Measurements from ENCODE around the gene MFF. TPM values are rescaled to one million over a fixed set of nuclear protein-coding genes. Genes with fewer than 3 reads are reported as not detected.
A peak's percentile ranks its signal among the peaks of the same experiment; 100 is the strongest.

MFF gene
- total and polyA plus RNA-seq, 2 donors (not counting 1 experiment from before 2014, with no cell fraction given): 77.9 to 174 TPM

DNA sequence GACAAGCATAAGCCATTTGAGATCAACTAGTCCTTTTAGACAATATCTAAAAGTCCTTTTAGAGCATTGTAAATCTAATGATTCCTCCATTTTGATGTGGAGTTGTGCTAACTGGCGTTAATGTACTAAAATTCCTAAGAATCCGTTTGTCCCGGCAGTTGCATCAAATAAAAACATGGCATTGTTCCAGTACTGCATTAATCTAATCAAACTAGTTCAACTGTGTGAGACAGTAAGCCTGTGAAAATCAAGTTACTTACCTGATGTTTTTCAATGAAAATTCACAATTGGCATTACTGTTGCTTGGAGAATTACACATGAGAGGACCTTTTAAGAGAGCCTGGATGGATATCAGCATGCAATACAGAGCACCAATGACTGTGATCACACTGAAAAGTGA, 40.8 kb downstream of the MFF start:
- Histone ChIP-seq H2AFZ (ENCODE audit: low read length) (peak overlapping the region; percentile 12), H3K27me3 (ENCODE audit: control insufficient read depth, insufficient read depth, low read length) (no peaks in the 10 kb centered on the region), H3K27ac (ENCODE audit: insufficient read depth, low read length) (no peak overlapping the region), H3K4me3 (replicated peaks in 1 of 4; ENCODE audit: control extremely low read depth in 1 of 4, insufficient read depth in 1 of 4, low read depth in 3 of 4, low read length in 4 of 4) (no peak overlapping the region), H3K4me1 (ENCODE audit: control insufficient read depth, extremely low read depth, insufficient read depth, low read length) (peaks cover 16% of the 10 kb centered on the region), H3K36me3 (ENCODE audit: control insufficient read depth, insufficient read depth, low read length) (no peaks in the 10 kb centered on the region), H3K4me2 (ENCODE audit: extremely low read depth, insufficient read depth, low read length) (peak overlapping the region; percentile 32), H3K79me2 (ENCODE audit: control insufficient read depth, insufficient read depth, low read length) (no peaks in the 10 kb centered on the region), H4K20me1 (ENCODE audit: control insufficient read depth, extremely low read depth, insufficient read depth, low read length) (no peaks in the 10 kb centered on the region), H3K9me3 (ENCODE audit: control insufficient read depth, insufficient read depth, low read depth, low read length) (no peaks in the 10 kb centered on the region), H3K9ac (ENCODE audit: insufficient read depth, low read length) (no peak overlapping the region)
- TF ChIP-seq CTCF (conservative IDR thresholded peaks at IDR 0.05 in 1 of 2, IDR thresholded peaks at IDR 0.05 in 1 of 2; ENCODE audit: low read depth in 1 of 2, low read length in 2 of 2): no peak
- no peak for TF ChIP-seq EZH2 (IDR thresholded peaks at IDR 0.05; ENCODE audit: low read length, missing control alignments)
- DNase-seq (ENCODE audit: low read depth in 2 of 2): peak; percentile 14 to 42

DNA sequence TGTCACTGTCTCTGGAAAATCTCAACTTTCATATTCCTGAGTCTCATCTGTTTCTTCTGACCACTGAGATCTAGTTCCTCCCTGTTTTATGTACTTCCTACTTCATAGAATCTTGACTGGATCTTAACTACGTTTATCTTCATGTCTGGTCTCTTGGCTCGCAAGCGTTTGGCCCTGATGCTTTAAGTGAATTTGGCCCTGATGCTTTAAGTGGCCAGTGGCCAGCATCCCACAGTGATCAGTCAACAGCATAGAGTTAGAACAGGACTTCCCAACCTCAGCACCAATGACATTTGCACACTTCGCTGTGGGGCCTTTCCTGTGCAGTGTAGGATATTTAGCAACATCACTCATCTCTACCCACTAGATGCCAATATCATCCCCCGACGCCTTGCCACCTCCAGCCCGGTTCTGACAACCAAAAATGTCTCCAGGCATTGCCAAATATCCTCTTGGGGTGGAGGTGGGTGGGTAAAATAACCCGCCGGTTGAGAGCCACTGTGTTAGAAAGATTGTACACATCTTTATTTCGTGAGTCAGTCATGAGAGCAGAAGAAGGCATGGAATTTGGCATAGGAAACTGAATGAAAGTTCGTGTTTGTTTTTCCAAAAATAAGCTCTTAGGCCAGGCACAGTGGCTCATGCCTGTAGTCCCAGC, 41.8 kb downstream of the MFF start:
- Histone ChIP-seq H3K27me3 (ENCODE audit: control insufficient read depth, insufficient read depth, low read length) (no peaks in the 10 kb centered on the region), H3K4me3 (replicated peaks in 1 of 4; ENCODE audit: control extremely low read depth in 1 of 4, insufficient read depth in 1 of 4, low read depth in 3 of 4, low read length in 4 of 4) (no peak overlapping the region), H3K27ac (ENCODE audit: insufficient read depth, low read length) (peak overlapping the region; percentile 65), H3K4me1 (ENCODE audit: control insufficient read depth, extremely low read depth, insufficient read depth, low read length) (peaks cover 19% of the 10 kb centered on the region), H3K9me3 (ENCODE audit: control insufficient read depth, insufficient read depth, low read depth, low read length) (no peaks in the 10 kb centered on the region), H3K79me2 (ENCODE audit: control insufficient read depth, insufficient read depth, low read length) (no peaks in the 10 kb centered on the region), H3K9ac (ENCODE audit: insufficient read depth, low read length) (no peak overlapping the region), H4K20me1 (ENCODE audit: control insufficient read depth, extremely low read depth, insufficient read depth, low read length) (no peaks in the 10 kb centered on the region), H2AFZ (ENCODE audit: low read length) (peak overlapping the region; percentile 8), H3K36me3 (ENCODE audit: control insufficient read depth, insufficient read depth, low read length) (no peaks in the 10 kb centered on the region), H3K4me2 (ENCODE audit: extremely low read depth, insufficient read depth, low read length) (peak overlapping the region; percentile 11)
- TF ChIP-seq EZH2 (IDR thresholded peaks at IDR 0.05; ENCODE audit: low read length, missing control alignments) (no peak), CTCF (conservative IDR thresholded peaks at IDR 0.05 in 1 of 2, IDR thresholded peaks at IDR 0.05 in 1 of 2; ENCODE audit: low read depth in 1 of 2, low read length in 2 of 2) (no peak)
- DNase-seq (ENCODE audit: low read depth in 2 of 2): peak; percentile 90 to 93

DNA sequence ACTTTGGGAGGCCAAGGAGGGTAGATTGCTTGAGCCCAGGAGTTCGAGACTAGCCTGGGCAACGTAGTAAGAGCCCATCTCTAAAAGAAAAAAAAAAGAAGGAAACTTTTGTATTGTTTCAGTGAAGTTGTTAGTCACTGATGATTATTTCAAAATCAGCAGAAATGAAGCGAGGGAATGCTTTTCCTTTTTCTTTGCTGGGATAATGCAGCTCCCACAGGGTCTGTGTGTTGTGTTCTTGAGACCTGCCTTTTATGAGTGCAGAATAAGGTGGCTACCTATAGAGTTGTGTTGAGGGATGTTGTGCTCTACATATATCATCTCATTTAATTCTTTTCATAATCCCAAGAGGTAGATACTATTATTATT, 42.4 kb downstream of the MFF start:
- peaks cover 19% of the 10 kb centered on the region for H3K4me1 ChIP-seq (ENCODE audit: control insufficient read depth, extremely low read depth, insufficient read depth, low read length)

More for the DNA sequence above, 42.4 kb downstream of the MFF start:
- no peak for DNase-seq (ENCODE audit: low read depth in 2 of 2)
- Histone ChIP-seq H3K9me3 (ENCODE audit: control insufficient read depth, insufficient read depth, low read depth, low read length) (no peaks in the 10 kb centered on the region), H4K20me1 (ENCODE audit: control insufficient read depth, extremely low read depth, insufficient read depth, low read length) (no peaks in the 10 kb centered on the region), H2AFZ (ENCODE audit: low read length) (no peak overlapping the region), H3K4me2 (ENCODE audit: extremely low read depth, insufficient read depth, low read length) (no peak overlapping the region), H3K36me3 (ENCODE audit: control insufficient read depth, insufficient read depth, low read length) (no peaks in the 10 kb centered on the region), H3K9ac (ENCODE audit: insufficient read depth, low read length) (no peak overlapping the region), H3K27me3 (ENCODE audit: control insufficient read depth, insufficient read depth, low read length) (no peaks in the 10 kb centered on the region), H3K27ac (ENCODE audit: insufficient read depth, low read length) (peak overlapping the region; percentile 65), H3K79me2 (ENCODE audit: control insufficient read depth, insufficient read depth, low read length) (no peaks in the 10 kb centered on the region), H3K4me3 (replicated peaks in 1 of 4; ENCODE audit: control extremely low read depth in 1 of 4, insufficient read depth in 1 of 4, low read depth in 3 of 4, low read length in 4 of 4) (no peak overlapping the region)
- TF ChIP-seq EZH2 (IDR thresholded peaks at IDR 0.05; ENCODE audit: low read length, missing control alignments): no peak
- TF ChIP-seq CTCF (conservative IDR thresholded peaks at IDR 0.05 in 1 of 2, IDR thresholded peaks at IDR 0.05 in 1 of 2; ENCODE audit: low read depth in 1 of 2, low read length in 2 of 2): no peak

Data from fibroblast of lung (primary cell).